A549 (cell line): ENCODE data around the gene PNISR. TPM values are rescaled to one million over a fixed set of nuclear protein-coding genes. Genes with fewer than 3 reads are reported as not detected.

Experiments
- ATAC-seq, 2 experiments: fragments of 200-7000 bp in 1 of 2; fragments of >200 bp in 1 of 2; cut with Nextera tagmentation in 1 of 2; cut with Tn5 transposase in 1 of 2; 3 replicates each; pipeline versions ENCODE4 v1.8.0 to v1.9.1; 2018 to 2020; ENCODE audit warnings: mild to moderate bottlenecking in 1 of 2, moderate library complexity in 1 of 2
- CTCF ChIA-PET: fragments of 300-600 bp; sonication (Branson Sonifier 250); formaldehyde crosslinking; extraction: SDS; loops from one replicate; lab custom pipeline; 2021; ENCODE audit warnings: antibody characterized with exemption, inconsistent platforms; lab: Yijun Ruan, JAX
- POLR2A ChIA-PET: fragments of 350-600 bp; formaldehyde crosslinking; extraction: SDS; loops from one replicate; lab custom pipeline; 2021; ENCODE audit warnings: antibody characterized with exemption, inconsistent platforms; lab: Yijun Ruan, JAX
- DNase-seq, 2 experiments: peaks; one replicate each; pipeline versions ENCODE4 v3.0.0 to v3.0.0-alpha.2; 2011 to 2016; ENCODE audit warnings: low read depth in 1 of 2, low spot score in 1 of 2
- FAIRE-seq: peaks from 2 replicates; lab custom pipeline; 2011; peaks lifted over from hg19 to GRCh38; lab: Jason Lieb, UNC
- H3K27ac ChIP-seq, 2 experiments: fragments of >200 bp; sonication (Bioruptor Twin); formaldehyde crosslinking; 3 replicates each; pipeline ENCODE4 v1.5.1; 2016 to 2017
- H3K4me1 ChIP-seq: fragments of >200 bp; sonication (Bioruptor Twin); formaldehyde crosslinking; 3 replicates; pipeline ENCODE4 v1.6.1; 2016
- H3K4me2 ChIP-seq: fragments of >200 bp; sonication (Bioruptor Twin); formaldehyde crosslinking; 3 replicates; pipeline ENCODE4 v1.6.1; 2016
- H3K4me3 ChIP-seq: fragments of >200 bp; sonication (Bioruptor Twin); formaldehyde crosslinking; 3 replicates; pipeline ENCODE4 v1.5.1; 2016
- H3K9me3 ChIP-seq: fragments of >200 bp; sonication (Bioruptor Twin); formaldehyde crosslinking; 3 replicates; pipeline ENCODE4 v1.6.1; 2016
- BHLHE40 ChIP-seq: IDR thresholded peaks from 2 replicates; pipeline ENCODE4 v1.6.1; 2012; ENCODE audit warnings: low read depth, low read length, inconsistent platforms
- CBX8 ChIP-seq: fragments of 200-600 bp; sonication (generic); IDR thresholded peaks from 2 replicates; pipeline ENCODE4 v1.6.1; 2016
- CTCF ChIP-seq: fragments of >200 bp; sonication (Bioruptor Twin); formaldehyde crosslinking; IDR thresholded peaks from 3 replicates; pipeline ENCODE4 v1.5.1; 2016
- EHF ChIP-seq: fragments of 250-450 bp; sonication (Bioruptor Pico); IDR thresholded peaks from 2 replicates; pipeline ENCODE4 v1.5.0; 2020; ENCODE audit warnings: mild to moderate bottlenecking
- EHMT2 ChIP-seq: fragments of 200-600 bp; sonication (generic); IDR thresholded peaks from 2 replicates; pipeline ENCODE4 v1.6.1; 2016; ENCODE audit warnings: antibody characterized with exemption, low read depth, mild to moderate bottlenecking, moderate library complexity
- FOSB ChIP-seq: fragments of 250-450 bp; sonication (Bioruptor Pico); IDR thresholded peaks from 2 replicates; pipeline ENCODE4 v1.5.0; 2020; ENCODE audit warnings: mild to moderate bottlenecking, moderate library complexity
- GATA3 ChIP-seq: IDR thresholded peaks from 2 replicates; pipeline ENCODE4 v1.6.1; 2012; ENCODE audit warnings: borderline replicate concordance
- HEYL ChIP-seq: fragments of 250-450 bp; sonication (Bioruptor Pico); IDR thresholded peaks from 2 replicates; pipeline ENCODE4 v1.8.0; 2021; ENCODE audit warnings: mild to moderate bottlenecking, moderate library complexity
- HOXB13 ChIP-seq: fragments of 250-450 bp; sonication (Bioruptor Pico); IDR thresholded peaks from 2 replicates; pipeline ENCODE4 v1.5.0; 2020; ENCODE audit warnings: low read depth, mild to moderate bottlenecking, moderate library complexity
- JUN ChIP-seq, 2 experiments: fragments of >200 bp; sonication (Bioruptor Twin); formaldehyde crosslinking; IDR thresholded peaks; 2 replicates in 1 of 2; 3 replicates in 1 of 2; pipeline ENCODE4 v1.6.1; 2016 to 2017
- JUNB ChIP-seq: fragments of >200 bp; sonication (Bioruptor Twin); formaldehyde crosslinking; IDR thresholded peaks from 2 replicates; pipeline ENCODE4 v1.6.1; 2016
- MAZ ChIP-seq: fragments of 150-350 bp; IDR thresholded peaks from 2 replicates; pipeline ENCODE4 v1.6.1; 2014; ENCODE audit warnings: antibody characterized with exemption, low read depth, low read length, borderline replicate concordance
- REST ChIP-seq: fragments of 200-600 bp; sonication (generic); IDR thresholded peaks from 2 replicates; pipeline ENCODE4 v1.6.1; 2016; ENCODE audit warnings: antibody characterized with exemption, mild to moderate bottlenecking, moderate library complexity
- RNF2 ChIP-seq: fragments of 200-600 bp; sonication (generic); IDR thresholded peaks from 2 replicates; pipeline ENCODE4 v1.6.1; 2016; ENCODE audit warnings: low read depth, mild to moderate bottlenecking, antibody characterized with exemption, moderate library complexity, borderline replicate concordance
- TP53 ChIP-seq: fragments of 250-450 bp; sonication (Bioruptor Pico); IDR thresholded peaks from 2 replicates; pipeline ENCODE4 v1.5.0; 2021; ENCODE audit warnings: mild to moderate bottlenecking, moderate library complexity
- USF2 ChIP-seq: fragments of 450-650 bp; IDR thresholded peaks from 2 replicates; pipeline ENCODE4 v1.6.1; 2014; ENCODE audit warnings: antibody characterized with exemption
- ZFP36 ChIP-seq: fragments of 450-650 bp; IDR thresholded peaks from 2 replicates; pipeline ENCODE4 v1.6.1; 2014; ENCODE audit warnings: borderline replicate concordance; ENCODE audit not compliant: partially characterized antibody
- WGBS: methylation state at CpG from one replicate; pipeline ENCODE4 v1.1.6; 2017; ENCODE audit errors: missing lambda C conversion rate; 5-methylcytosine and 5-hydroxymethylcytosine counted together
- polyA plus RNA-seq, 4 experiments: library from polyadenylated mRNA; depleted of rRNA in 3 of 4; stranded (reverse); fragments of >200 nt; fragmentation: RNase III in 1 of 4; extraction: RNeasy Plus Mini Kit Qiagen cat#74134 plus additional on column Dnase treatment in 1 of 4; gene quantifications; 2 replicates in 3 of 4; 3 replicates in 1 of 4; pipeline ENCODE4 v1.2.3, GENCODE V29; 2011 to 2017
- TF ChIP-seq, protein P1 (sequence below): IDR thresholded peaks from 2 replicates; pipeline ENCODE4 v1.6.1; 2012

The PNISR gene
- polyA plus RNA-seq, 2 of the 4 experiments (the other 2 are of a cell fraction), result 51.5 to 53.7 TPM

DNA sequence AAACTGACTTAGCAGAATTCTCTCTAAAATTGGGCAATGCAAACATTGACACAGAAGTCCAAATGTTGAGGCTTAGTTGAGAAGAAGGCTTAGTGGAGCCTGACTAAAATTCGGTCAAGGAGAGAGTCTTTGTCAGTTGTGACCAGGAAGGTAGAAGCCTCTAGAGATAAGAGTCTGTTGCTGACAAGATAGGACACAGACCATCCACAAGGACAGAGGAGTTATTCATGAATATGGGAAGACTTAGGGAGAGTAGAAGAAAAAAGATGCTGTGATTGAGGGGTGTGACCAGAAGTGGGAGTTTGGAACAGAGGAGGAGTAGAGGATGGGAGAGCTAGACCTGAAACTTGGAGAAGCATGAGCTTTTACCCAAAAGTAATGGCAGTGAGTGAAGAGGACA, 68.5 kb downstream of the PNISR start:
- ChIA-PET CTCF (interaction anchor here (2.1 kb wide), 1 partner anchor 26 kb away, joined by 7 read pairs; no protein-coding TSS in a partner anchor), POLR2A (no interaction called here)
- no peak overlapping the region for H3K4me3 ChIP-seq
- H3K4me1 ChIP-seq, result no peaks in the 10 kb centered on the region
- no peaks in the 10 kb centered on the region for H3K9me3 ChIP-seq
- no peak for FAIRE-seq
- H3K27ac ChIP-seq, result no peak overlapping the region
- 0% methylated on average over 1 of the region's 1 CpG for WGBS
- no peak for TF ChIP-seq FOSB (CRISPR knock-in tag)
- no peak for TF ChIP-seq ZFP36
- TF ChIP-seq HEYL (CRISPR knock-in tag), result no peak
- no peak for DNase-seq
- ATAC-seq, result no peak
- H3K4me2 ChIP-seq, result no peak overlapping the region

DNA sequence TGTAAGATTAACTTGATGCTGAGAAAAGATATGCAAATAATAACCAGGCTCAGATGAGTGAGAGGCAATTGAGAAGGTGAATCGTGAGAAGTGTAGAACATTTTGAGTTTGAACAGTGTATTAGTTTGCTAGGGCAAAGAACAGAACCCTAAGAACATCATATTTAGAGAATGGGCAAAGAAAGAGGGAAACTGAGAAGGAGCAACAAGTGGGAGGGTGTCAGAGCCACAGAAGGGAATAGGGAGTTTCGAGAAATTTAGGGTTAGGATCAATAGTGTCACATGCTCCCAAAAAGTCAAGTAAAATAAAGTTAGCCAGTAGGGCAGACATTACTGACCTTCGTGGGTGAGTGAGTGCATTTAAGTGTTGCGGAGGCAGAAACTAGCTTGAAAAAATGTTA, 70.1 kb downstream of the PNISR start:
- FAIRE-seq (no peak), ATAC-seq (no peak), DNase-seq (no peak)
- H3K27ac ChIP-seq, result no peak overlapping the region
- H3K4me1 ChIP-seq, result peaks cover 7% of the 10 kb centered on the region
- H3K4me2 ChIP-seq, result no peak overlapping the region
- H3K9me3 ChIP-seq, result no peaks in the 10 kb centered on the region
- H3K4me3 ChIP-seq, result no peak overlapping the region
- TF ChIP-seq USF2 (no peak), JUN (IDR thresholded peaks at IDR 0.05) (no peak), MAZ (no peak), BHLHE40 (no peak), RNF2 (no peak), CBX8 (no peak), CTCF (no peak), HOXB13 (CRISPR knock-in tag) (no peak), TP53 (CRISPR knock-in tag) (no peak), EHF (CRISPR knock-in tag) (no peak), GATA3 (no peak), JUNB (no peak)
- TF ChIP-seq, protein P1, sequence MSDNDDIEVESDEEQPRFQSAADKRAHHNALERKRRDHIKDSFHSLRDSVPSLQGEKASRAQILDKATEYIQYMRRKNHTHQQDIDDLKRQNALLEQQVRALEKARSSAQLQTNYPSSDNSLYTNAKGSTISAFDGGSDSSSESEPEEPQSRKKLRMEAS, result no peak
- POLR2A ChIA-PET, result no interaction called here
- 21% methylated on average over 4 of the region's 4 CpGs for WGBS
- CTCF ChIA-PET, result no interaction called here

GRCh38 chr6:99353126-99353525, 72.0 kb downstream of the PNISR start:
- no peak for FAIRE-seq
- H3K4me1 ChIP-seq, result peaks cover 7% of the 10 kb centered on the region

More at GRCh38 chr6:99353126-99353525, 72.0 kb downstream of the PNISR start:
- Histone ChIP-seq H3K4me3 (no peak overlapping the region), H3K4me2 (no peak overlapping the region), H3K9me3 (no peaks in the 10 kb centered on the region), H3K27ac (no peak overlapping the region)
- POLR2A ChIA-PET, result no interaction called here
- TF ChIP-seq, protein P1, result no peak
- TF ChIP-seq REST (peak; percentile 75), EHMT2 (peak; percentile 30; the same call in 1 of the 2 replicates)
- no peak for ATAC-seq
- DNase-seq, result no peak
- 44% methylated on average over 9 of the region's 9 CpGs for WGBS
- CTCF ChIA-PET, result interaction anchor here (2.3 kb wide), 1 partner anchor 23 kb away, joined by 9 read pairs; no protein-coding TSS in a partner anchor
